ENCODE measurements around the gene NOL9. TPM values are rescaled to one million over a fixed set of nuclear protein-coding genes. Genes with fewer than 3 reads are reported as not detected.

NOL9 gene
- polyA plus RNA-seq, 1 of the 3 experiments (the other 2 are of a cell fraction) = 7.1 TPM

DNA sequence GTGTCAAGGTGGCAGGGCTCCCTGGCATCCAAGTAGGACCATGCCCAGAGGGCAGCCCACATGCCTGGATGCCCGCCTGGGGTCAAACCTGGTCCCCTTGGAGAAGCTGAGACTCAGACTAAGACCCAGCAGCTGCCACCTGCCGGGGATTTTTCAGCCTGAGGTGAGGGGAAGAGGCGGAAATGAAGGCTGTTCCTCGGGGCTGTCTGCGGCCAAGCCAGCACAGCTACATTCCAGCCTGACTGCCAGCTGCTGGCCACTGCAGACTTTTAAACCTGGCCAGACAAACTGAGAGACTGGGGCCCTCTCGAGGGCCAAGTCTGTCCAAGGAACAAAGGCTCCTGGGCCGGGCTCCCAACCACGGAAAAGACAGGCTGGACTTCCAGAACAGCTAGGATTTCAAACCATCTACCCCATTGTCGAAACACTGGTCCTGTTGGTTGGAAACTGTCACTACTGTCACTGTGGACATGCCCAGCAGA, 41.0 kb downstream of the NOL9 start:
- H4K20me1 ChIP-seq (ENCODE audit: insufficient read depth) = no peaks in the 10 kb centered on the region
- H2AFZ ChIP-seq (ENCODE audit: low read depth) = no peak overlapping the region
- no peaks in the 10 kb centered on the region for H3K27me3 ChIP-seq (ENCODE audit: insufficient read depth)
- TF ChIP-seq ELF1 (IDR thresholded peaks at IDR 0.05) = no peak
- no peak for TF ChIP-seq EP300 (IDR thresholded peaks at IDR 0.05; ENCODE audit: borderline replicate concordance in 1 of 2, low read depth in 1 of 2, low read length in 1 of 2)
- TF ChIP-seq, protein P1, sequence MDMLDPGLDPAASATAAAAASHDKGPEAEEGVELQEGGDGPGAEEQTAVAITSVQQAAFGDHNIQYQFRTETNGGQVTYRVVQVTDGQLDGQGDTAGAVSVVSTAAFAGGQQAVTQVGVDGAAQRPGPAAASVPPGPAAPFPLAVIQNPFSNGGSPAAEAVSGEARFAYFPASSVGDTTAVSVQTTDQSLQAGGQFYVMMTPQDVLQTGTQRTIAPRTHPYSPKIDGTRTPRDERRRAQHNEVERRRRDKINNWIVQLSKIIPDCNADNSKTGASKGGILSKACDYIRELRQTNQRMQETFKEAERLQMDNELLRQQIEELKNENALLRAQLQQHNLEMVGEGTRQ (IDR thresholded peaks at IDR 0.05; ENCODE audit: borderline replicate concordance, low read depth, low read length) = no peak
- TF ChIP-seq, protein P2, sequence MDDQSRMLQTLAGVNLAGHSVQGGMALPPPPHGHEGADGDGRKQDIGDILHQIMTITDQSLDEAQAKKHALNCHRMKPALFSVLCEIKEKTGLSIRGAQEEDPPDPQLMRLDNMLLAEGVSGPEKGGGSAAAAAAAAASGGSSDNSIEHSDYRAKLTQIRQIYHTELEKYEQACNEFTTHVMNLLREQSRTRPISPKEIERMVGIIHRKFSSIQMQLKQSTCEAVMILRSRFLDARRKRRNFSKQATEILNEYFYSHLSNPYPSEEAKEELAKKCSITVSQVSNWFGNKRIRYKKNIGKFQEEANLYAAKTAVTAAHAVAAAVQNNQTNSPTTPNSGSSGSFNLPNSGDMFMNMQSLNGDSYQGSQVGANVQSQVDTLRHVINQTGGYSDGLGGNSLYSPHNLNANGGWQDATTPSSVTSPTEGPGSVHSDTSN (IDR thresholded peaks at IDR 0.05) = no peak
- TF ChIP-seq, protein P3, sequence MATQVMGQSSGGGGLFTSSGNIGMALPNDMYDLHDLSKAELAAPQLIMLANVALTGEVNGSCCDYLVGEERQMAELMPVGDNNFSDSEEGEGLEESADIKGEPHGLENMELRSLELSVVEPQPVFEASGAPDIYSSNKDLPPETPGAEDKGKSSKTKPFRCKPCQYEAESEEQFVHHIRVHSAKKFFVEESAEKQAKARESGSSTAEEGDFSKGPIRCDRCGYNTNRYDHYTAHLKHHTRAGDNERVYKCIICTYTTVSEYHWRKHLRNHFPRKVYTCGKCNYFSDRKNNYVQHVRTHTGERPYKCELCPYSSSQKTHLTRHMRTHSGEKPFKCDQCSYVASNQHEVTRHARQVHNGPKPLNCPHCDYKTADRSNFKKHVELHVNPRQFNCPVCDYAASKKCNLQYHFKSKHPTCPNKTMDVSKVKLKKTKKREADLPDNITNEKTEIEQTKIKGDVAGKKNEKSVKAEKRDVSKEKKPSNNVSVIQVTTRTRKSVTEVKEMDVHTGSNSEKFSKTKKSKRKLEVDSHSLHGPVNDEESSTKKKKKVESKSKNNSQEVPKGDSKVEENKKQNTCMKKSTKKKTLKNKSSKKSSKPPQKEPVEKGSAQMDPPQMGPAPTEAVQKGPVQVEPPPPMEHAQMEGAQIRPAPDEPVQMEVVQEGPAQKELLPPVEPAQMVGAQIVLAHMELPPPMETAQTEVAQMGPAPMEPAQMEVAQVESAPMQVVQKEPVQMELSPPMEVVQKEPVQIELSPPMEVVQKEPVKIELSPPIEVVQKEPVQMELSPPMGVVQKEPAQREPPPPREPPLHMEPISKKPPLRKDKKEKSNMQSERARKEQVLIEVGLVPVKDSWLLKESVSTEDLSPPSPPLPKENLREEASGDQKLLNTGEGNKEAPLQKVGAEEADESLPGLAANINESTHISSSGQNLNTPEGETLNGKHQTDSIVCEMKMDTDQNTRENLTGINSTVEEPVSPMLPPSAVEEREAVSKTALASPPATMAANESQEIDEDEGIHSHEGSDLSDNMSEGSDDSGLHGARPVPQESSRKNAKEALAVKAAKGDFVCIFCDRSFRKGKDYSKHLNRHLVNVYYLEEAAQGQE (IDR thresholded peaks at IDR 0.05; ENCODE audit: low read depth, low read length) = no peak
- no peak for TF ChIP-seq MEF2A (IDR thresholded peaks at IDR 0.05; ENCODE audit: borderline replicate concordance, low read depth)
- TF ChIP-seq, protein P4, sequence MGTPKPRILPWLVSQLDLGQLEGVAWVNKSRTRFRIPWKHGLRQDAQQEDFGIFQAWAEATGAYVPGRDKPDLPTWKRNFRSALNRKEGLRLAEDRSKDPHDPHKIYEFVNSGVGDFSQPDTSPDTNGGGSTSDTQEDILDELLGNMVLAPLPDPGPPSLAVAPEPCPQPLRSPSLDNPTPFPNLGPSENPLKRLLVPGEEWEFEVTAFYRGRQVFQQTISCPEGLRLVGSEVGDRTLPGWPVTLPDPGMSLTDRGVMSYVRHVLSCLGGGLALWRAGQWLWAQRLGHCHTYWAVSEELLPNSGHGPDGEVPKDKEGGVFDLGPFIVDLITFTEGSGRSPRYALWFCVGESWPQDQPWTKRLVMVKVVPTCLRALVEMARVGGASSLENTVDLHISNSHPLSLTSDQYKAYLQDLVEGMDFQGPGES (IDR thresholded peaks at IDR 0.05; ENCODE audit: low read depth, low read length) = no peak
- no peak for TF ChIP-seq FOSL2 (IDR thresholded peaks at IDR 0.05; ENCODE audit: borderline replicate concordance, low read depth)
- no peak for TF ChIP-seq NRF1 (IDR thresholded peaks at IDR 0.05; ENCODE audit: low read depth, low read length)
- TF ChIP-seq YY1 (IDR thresholded peaks at IDR 0.05; ENCODE audit: low read depth) = no peak
- TF ChIP-seq TCF12 (IDR thresholded peaks at IDR 0.05) = no peak
- TF ChIP-seq, protein P5, sequence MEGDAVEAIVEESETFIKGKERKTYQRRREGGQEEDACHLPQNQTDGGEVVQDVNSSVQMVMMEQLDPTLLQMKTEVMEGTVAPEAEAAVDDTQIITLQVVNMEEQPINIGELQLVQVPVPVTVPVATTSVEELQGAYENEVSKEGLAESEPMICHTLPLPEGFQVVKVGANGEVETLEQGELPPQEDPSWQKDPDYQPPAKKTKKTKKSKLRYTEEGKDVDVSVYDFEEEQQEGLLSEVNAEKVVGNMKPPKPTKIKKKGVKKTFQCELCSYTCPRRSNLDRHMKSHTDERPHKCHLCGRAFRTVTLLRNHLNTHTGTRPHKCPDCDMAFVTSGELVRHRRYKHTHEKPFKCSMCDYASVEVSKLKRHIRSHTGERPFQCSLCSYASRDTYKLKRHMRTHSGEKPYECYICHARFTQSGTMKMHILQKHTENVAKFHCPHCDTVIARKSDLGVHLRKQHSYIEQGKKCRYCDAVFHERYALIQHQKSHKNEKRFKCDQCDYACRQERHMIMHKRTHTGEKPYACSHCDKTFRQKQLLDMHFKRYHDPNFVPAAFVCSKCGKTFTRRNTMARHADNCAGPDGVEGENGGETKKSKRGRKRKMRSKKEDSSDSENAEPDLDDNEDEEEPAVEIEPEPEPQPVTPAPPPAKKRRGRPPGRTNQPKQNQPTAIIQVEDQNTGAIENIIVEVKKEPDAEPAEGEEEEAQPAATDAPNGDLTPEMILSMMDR (IDR thresholded peaks at IDR 0.05) = no peak
- no peak for TF ChIP-seq POLR2AphosphoS5 (IDR thresholded peaks at IDR 0.05; ENCODE audit: low read depth, low read length)
- TF ChIP-seq RXRA (IDR thresholded peaks at IDR 0.05; ENCODE audit: borderline replicate concordance, low read depth) = no peak
- no peak for TF ChIP-seq NFIC (IDR thresholded peaks at IDR 0.05; ENCODE audit: borderline replicate concordance)
- no peak for TF ChIP-seq RAD21 (IDR thresholded peaks at IDR 0.05; ENCODE audit: low read length)
- TF ChIP-seq EZH2phosphoT487 (IDR thresholded peaks at IDR 0.05; ENCODE audit: borderline replicate concordance, low read depth) = no peak
- H3K36me3 ChIP-seq (replicated peaks in 1 of 2; ENCODE audit: control insufficient read depth in 1 of 2, insufficient read depth in 2 of 2, low read length in 1 of 2) = no peaks in the 10 kb centered on the region
- peaks cover 5% of the 10 kb centered on the region for H3F3A ChIP-seq (replicated peaks; ENCODE audit: insufficient read depth)
- peak overlapping the region in 1 of 2 experiments; percentile 93; a peak in 2 of 4 replicates for H3K27ac ChIP-seq (ENCODE audit: low read depth in 2 of 2, low read length in 1 of 2)
- no peak for DNase-seq
- H3K9me3 ChIP-seq = no peaks in the 10 kb centered on the region
- H3K4me3 ChIP-seq (ENCODE audit: low read depth in 2 of 2, low read length in 1 of 2) = no peak overlapping the region
- ChIA-PET POLR2A (interaction anchor here (1.6 kb wide), 1 partner anchor 22 kb away, joined by 3 read pairs; no protein-coding TSS in a partner anchor), CTCF (interaction anchor here (1.8 to 17.4 kb wide), 6 partner anchors 8 to 41 kb away, joined by 6 to 211 read pairs (median 10); partner anchors contain the start of genes NOL9, PLEKHG5 and TAS1R1)
- no peak overlapping the region for H3K4me2 ChIP-seq
- peaks cover 0 to 65% of the 10 kb centered on the region in 2 experiments; a peak in 2 of 4 replicates for H3K4me1 ChIP-seq (ENCODE audit: control insufficient read depth in 1 of 2, insufficient read depth in 2 of 2, low read depth in 1 of 2, low read length in 1 of 2)
- no CpG with 5 or more reads among the region's 9 CpGs for WGBS (ENCODE audit: low lambda C conversion rate)
- no peaks in the 10 kb centered on the region for H3K9me2 ChIP-seq
- H3K79me2 ChIP-seq (ENCODE audit: insufficient read depth) = no peaks in the 10 kb centered on the region
- no peak overlapping the region for H3K9ac ChIP-seq
